GM23338 (cell line): ENCODE data around the gene KAZN. TPM values are rescaled to one million over a fixed set of nuclear protein-coding genes. Genes with fewer than 3 reads are reported as not detected.

Experiments used
- ATAC-seq: fragments of 200-7000 bp; cut with Tn5 transposase; 3 replicates; pipeline ENCODE4 v1.9.1; 2020
- DNase-seq: peaks from one replicate; pipeline ENCODE4 v3.0.0-alpha.2; 2015; ENCODE audit warnings: low spot score
- H2AFZ ChIP-seq: fragments of 200-600 bp; sonication (generic); 2 replicates; pipeline ENCODE4 v1.8.0; 2016; ENCODE audit warnings: antibody characterized with exemption, mild to moderate bottlenecking, moderate library complexity
- H3F3A ChIP-seq: fragments of 200-600 bp; sonication (generic); replicated peaks from 2 replicates; pipeline ENCODE4 v1.8.0; 2017; ENCODE audit warnings: antibody characterized with exemption, mixed run types, low read depth
- H3K27ac ChIP-seq: fragments of 200-600 bp; sonication (generic); 2 replicates; pipeline ENCODE4 v1.6.1; 2016; ENCODE audit warnings: low read depth
- H3K27me3 ChIP-seq: fragments of 200-600 bp; sonication (generic); 2 replicates; pipeline ENCODE4 v1.8.0; 2016; ENCODE audit warnings: mild to moderate bottlenecking, mixed run types, moderate library complexity; ENCODE audit not compliant: insufficient read depth
- H3K36me3 ChIP-seq: fragments of 200-600 bp; sonication (generic); 2 replicates; pipeline ENCODE4 v1.8.0; 2016; ENCODE audit warnings: mild to moderate bottlenecking; ENCODE audit not compliant: insufficient read depth
- H3K4me1 ChIP-seq: fragments of 200-600 bp; sonication (generic); 2 replicates; pipeline ENCODE4 v1.8.0; 2016; ENCODE audit warnings: mild to moderate bottlenecking, moderate library complexity; ENCODE audit not compliant: insufficient read depth
- H3K4me2 ChIP-seq: fragments of 200-600 bp; sonication (generic); 2 replicates; pipeline ENCODE4 v1.7.1; 2017; ENCODE audit warnings: mixed run types
- H3K4me3 ChIP-seq: fragments of 200-600 bp; sonication (generic); 2 replicates; pipeline ENCODE4 v1.6.1; 2016; ENCODE audit warnings: mixed run types
- H3K79me2 ChIP-seq: fragments of 200-600 bp; sonication (generic); replicated peaks from 2 replicates; pipeline ENCODE4 v1.8.0; 2017; ENCODE audit warnings: mild to moderate bottlenecking; ENCODE audit not compliant: insufficient read depth
- H3K9me2 ChIP-seq: fragments of 200-600 bp; sonication (generic); 2 replicates; pipeline ENCODE4 v1.8.0; 2017; ENCODE audit not compliant: insufficient read depth
- H4K20me1 ChIP-seq: fragments of 200-600 bp; sonication (generic); replicated peaks from 2 replicates; pipeline ENCODE4 v1.8.0; 2017; ENCODE audit warnings: mild to moderate bottlenecking; ENCODE audit not compliant: insufficient read depth
- H3K27ac Mint-ChIP-seq: 2 replicates; pipeline ENCODE4 v1.8.0; 2020; ENCODE audit warnings: inconsistent platforms, mild to moderate bottlenecking, moderate library complexity, mixed read lengths
- H3K27me3 Mint-ChIP-seq: 3 replicates; pipeline ENCODE4 v1.8.0; 2022; ENCODE audit warnings: low read depth, mild to moderate bottlenecking, moderate library complexity, mixed read lengths, inconsistent platforms; ENCODE audit not compliant: insufficient read depth, poor library complexity
- H3K36me3 Mint-ChIP-seq: 3 replicates; pipeline ENCODE4 v1.8.0; 2021; ENCODE audit warnings: low read depth, mild to moderate bottlenecking, inconsistent platforms, moderate library complexity, mixed read lengths
- H3K4me1 Mint-ChIP-seq: 3 replicates; pipeline ENCODE4 v1.8.0; 2020; ENCODE audit warnings: mild to moderate bottlenecking, inconsistent platforms, mixed read lengths
- H3K4me3 Mint-ChIP-seq: 3 replicates; pipeline ENCODE4 v1.8.0; 2021; ENCODE audit warnings: moderate library complexity, mild to moderate bottlenecking, inconsistent platforms, mixed read lengths
- H3K9me3 Mint-ChIP-seq: 3 replicates; pipeline ENCODE4 v1.8.0; 2020; ENCODE audit warnings: moderate library complexity, mild to moderate bottlenecking, inconsistent platforms, mixed read lengths
- CREB1 ChIP-seq: fragments of 250-450 bp; sonication (Bioruptor Pico); IDR thresholded peaks from 2 replicates; pipeline ENCODE4 v1.5.0; 2020; ENCODE audit warnings: low read depth, mild to moderate bottlenecking, moderate library complexity
- CTCF ChIP-seq, 2 experiments: fragments of 200-600 bp in 1 of 2; sonication (generic) in 1 of 2; conservative IDR thresholded peaks; 2 replicates each; pipeline versions ENCODE4 v1.5.1 to v1.6.1; 2016 to 2017; ENCODE audit warnings: antibody characterized with exemption in 2 of 2, low read depth in 2 of 2, mild to moderate bottlenecking in 2 of 2, moderate library complexity in 1 of 2
- EZH2 ChIP-seq: fragments of 200-600 bp; sonication (generic); IDR thresholded peaks from one replicate; pipeline ENCODE4 v1.8.0; 2017; ENCODE audit warnings: antibody characterized with exemption, mild to moderate bottlenecking, low read depth; ENCODE audit not compliant: unreplicated experiment
- EZH2phosphoT487 ChIP-seq: fragments of 200-600 bp; sonication (generic); IDR thresholded peaks from one replicate; pipeline ENCODE4 v1.8.1; 2018; ENCODE audit warnings: antibody characterized with exemption; ENCODE audit not compliant: unreplicated experiment
- JUNB ChIP-seq: IDR thresholded peaks from one replicate; pipeline ENCODE4 v1.6.1; 2016; ENCODE audit warnings: antibody characterized with exemption; ENCODE audit not compliant: unreplicated experiment
- POLR2AphosphoS5 ChIP-seq: IDR thresholded peaks from 2 replicates; pipeline ENCODE4 v1.6.1; 2016; ENCODE audit warnings: antibody characterized with exemption, low read depth
- REST ChIP-seq: IDR thresholded peaks from one replicate; pipeline ENCODE4 v1.6.1; 2018; ENCODE audit warnings: antibody characterized with exemption; ENCODE audit not compliant: unreplicated experiment
- STAT1 ChIP-seq: IDR thresholded peaks from one replicate; pipeline ENCODE4 v1.6.1; 2016; ENCODE audit warnings: antibody characterized with exemption; ENCODE audit not compliant: unreplicated experiment
- ZNF114 ChIP-seq: fragments of 250-450 bp; sonication (Bioruptor Pico); IDR thresholded peaks from 2 replicates; pipeline ENCODE4 v1.5.0; 2020; ENCODE audit warnings: mild to moderate bottlenecking, moderate library complexity
- ZNF331 ChIP-seq: fragments of 250-450 bp; sonication (Bioruptor Pico); IDR thresholded peaks from 2 replicates; pipeline ENCODE4 v1.5.0; 2020; ENCODE audit warnings: low read depth, mild to moderate bottlenecking, moderate library complexity
- polyA plus RNA-seq: library from polyadenylated mRNA; unstranded; fragments of >200 nt; fragmentation: Nextera tagmentation; extraction: Ambion mirVana; gene quantifications from 2 replicates; pipeline ENCODE4 v1.2.1, GENCODE V29; 2016
- total RNA-seq: library from RNA; depleted of rRNA; stranded (reverse); fragments of >200 nt; shearing (Covaris generic); gene quantifications from 2 replicates; pipeline ENCODE4 v1.2.3, GENCODE V29; 2014
- TF ChIP-seq, protein P1 (sequence below): IDR thresholded peaks from 2 replicates; pipeline ENCODE4 v1.6.1; 2016; ENCODE audit warnings: antibody characterized with exemption

The KAZN gene
- total and polyA plus RNA-seq, 2 experiments from 2014 or later, result 9.9 to 15.0 TPM

DNA sequence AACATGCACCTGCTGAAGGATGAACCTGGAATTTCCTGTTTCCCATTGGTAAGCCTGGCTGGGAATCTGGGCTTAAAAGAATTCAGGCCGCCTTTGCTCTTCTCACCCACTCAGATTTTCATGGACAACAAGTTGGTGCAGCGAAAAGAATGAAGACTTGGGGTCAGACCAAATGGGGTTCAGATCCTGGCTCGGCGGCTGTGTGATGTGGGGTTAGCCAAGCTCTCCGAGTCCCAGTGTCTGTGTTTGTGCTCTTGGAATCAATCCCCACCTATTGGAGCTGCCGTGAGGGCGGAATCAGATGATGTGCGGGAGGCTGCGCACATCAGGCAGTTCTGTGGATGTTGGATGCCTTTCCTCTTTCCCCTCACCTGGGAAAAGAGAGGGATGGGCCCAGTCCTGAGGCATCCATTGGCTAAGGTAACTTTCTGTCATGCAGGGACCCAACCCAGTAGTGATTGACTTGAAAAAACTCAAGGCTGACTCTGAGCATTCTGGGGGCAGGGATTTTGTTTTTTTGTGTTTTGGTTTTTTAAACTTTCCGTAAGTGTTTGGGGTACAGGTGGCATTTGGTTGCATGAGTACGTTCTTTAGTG lies 228.3 kb downstream of the KAZN start (continued):
- no peak for TF ChIP-seq CTCF (conservative IDR thresholded peaks at IDR 0.05; ENCODE audit: low read depth in 2 of 2)
- TF ChIP-seq JUNB, result no peak
- no peak for TF ChIP-seq ZNF331
- no peak for TF ChIP-seq ZNF114 (CRISPR knock-in tag)
- no peak for TF ChIP-seq POLR2AphosphoS5
- TF ChIP-seq REST, result no peak
- TF ChIP-seq CREB1 (CRISPR knock-in tag), result no peak
- no peak for TF ChIP-seq STAT1
- TF ChIP-seq, protein P1, sequence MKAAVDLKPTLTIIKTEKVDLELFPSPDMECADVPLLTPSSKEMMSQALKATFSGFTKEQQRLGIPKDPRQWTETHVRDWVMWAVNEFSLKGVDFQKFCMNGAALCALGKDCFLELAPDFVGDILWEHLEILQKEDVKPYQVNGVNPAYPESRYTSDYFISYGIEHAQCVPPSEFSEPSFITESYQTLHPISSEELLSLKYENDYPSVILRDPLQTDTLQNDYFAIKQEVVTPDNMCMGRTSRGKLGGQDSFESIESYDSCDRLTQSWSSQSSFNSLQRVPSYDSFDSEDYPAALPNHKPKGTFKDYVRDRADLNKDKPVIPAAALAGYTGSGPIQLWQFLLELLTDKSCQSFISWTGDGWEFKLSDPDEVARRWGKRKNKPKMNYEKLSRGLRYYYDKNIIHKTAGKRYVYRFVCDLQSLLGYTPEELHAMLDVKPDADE, result no peak

DNA sequence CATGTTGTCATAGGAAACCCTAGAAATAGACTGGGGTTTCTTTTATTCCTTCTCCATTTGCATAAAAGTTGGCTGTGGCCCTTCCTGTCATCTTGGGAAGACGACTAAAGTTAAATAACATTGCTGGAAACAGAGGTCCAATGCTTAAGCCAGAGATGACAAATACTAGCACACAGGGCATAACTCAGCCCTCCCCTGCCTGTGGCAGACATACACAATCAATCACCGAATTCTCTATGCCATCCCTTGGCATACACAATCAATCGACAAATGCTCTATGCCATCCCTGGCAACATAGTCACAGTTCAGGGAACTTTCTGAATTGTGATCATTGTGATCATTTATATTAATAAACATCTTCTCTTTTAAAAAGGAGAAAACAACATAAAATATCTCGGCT lies 229.4 kb downstream of the KAZN start:
- Histone ChIP-seq H3K36me3 (no peaks in the 10 kb centered on the region), H3F3A (no peaks in the 10 kb centered on the region), H3K4me2 (no peak overlapping the region), H3K27ac (no peak overlapping the region), H4K20me1 (no peaks in the 10 kb centered on the region), H3K27me3 (no peaks in the 10 kb centered on the region), H2AFZ (no peak overlapping the region), H3K79me2 (no peaks in the 10 kb centered on the region), H3K9me2 (no peaks in the 10 kb centered on the region), H3K4me1 (no peaks in the 10 kb centered on the region; the same call in 1 of the 2 replicates), H3K4me3 (no peak overlapping the region)
- H3K27ac Mint-ChIP-seq, result no peak overlapping the region; the same call in 1 of the 2 replicates
- ATAC-seq (no peak), DNase-seq (no peak)
- H3K4me3 Mint-ChIP-seq, result no peak overlapping the region
- H3K9me3 Mint-ChIP-seq, result no peaks in the 10 kb centered on the region; the same call in 2 of the 3 replicates
- H3K36me3 Mint-ChIP-seq, result no peaks in the 10 kb centered on the region
- H3K27me3 Mint-ChIP-seq, result peaks cover 10% of the 10 kb centered on the region
- peaks cover 9% of the 10 kb centered on the region; the same call in 2 of the 3 replicates for H3K4me1 Mint-ChIP-seq
- TF ChIP-seq CTCF (conservative IDR thresholded peaks at IDR 0.05; ENCODE audit: low read depth in 2 of 2), result no peak
- TF ChIP-seq EZH2phosphoT487, result no peak
- TF ChIP-seq ZNF114 (CRISPR knock-in tag), result no peak
- TF ChIP-seq POLR2AphosphoS5, result no peak
- TF ChIP-seq EZH2, result no peak
